Erythroblast (primary cell): Measurements from ENCODE around the gene BICD2.

Experiments used
- DNase-seq, 2 experiments: peaks; one replicate each; lab custom pipeline; 2025; lab: John Stamatoyannopoulos, UW
- GATA1 ChIP-seq: IDR thresholded peaks from 2 replicates; pipeline ENCODE4 v1.6.1; 2011; ENCODE audit warnings: low read depth, mild to moderate bottlenecking, control low read depth, low read length, moderate library complexity
- POLR2A ChIP-seq: IDR thresholded peaks from 2 replicates; pipeline ENCODE4 v1.6.1; 2011; ENCODE audit warnings: mild to moderate bottlenecking, low read length

The BICD2 gene

DNA sequence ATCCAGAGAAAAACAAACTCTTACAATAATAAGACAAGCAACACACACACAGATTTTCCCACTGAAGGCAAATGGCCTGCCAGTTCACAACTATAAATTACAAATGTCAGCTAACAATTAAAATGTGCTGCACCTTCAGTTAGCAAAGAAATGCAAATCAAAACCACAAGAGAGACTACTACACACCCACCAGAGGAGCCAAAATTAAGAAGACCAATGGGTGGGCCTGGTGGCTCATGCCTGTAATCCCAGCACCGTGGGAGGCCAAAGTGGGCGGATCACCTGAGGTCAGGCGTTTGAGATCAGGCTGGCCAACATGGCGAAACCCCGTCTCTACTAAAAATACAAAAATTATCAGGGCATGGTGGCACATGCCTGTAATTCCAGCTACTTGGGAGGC, 79.6 kb downstream of the BICD2 start:
- TF ChIP-seq GATA1 (no peak), POLR2A (no peak)
- no peak for DNase-seq

DNA sequence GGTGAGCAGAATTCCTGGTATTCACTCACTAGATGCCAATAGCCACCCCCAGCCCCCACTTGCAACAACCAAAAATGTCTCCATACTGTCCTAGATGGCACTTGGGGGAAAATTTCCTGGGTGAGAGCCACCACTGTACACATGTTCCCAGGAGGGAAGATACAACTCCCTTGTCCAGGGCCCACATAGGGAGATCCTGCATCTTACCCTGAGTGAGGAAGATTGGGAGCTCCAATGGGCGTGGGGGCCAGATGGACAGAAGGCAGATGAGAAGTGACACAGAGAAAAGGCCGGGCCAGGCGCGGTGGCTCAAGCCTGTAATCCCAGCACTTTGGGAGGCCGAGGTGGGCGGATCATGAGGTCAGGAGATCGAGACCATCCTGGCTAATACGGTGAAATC, 82.4 kb downstream of the BICD2 start:
- TF ChIP-seq POLR2A (no peak), GATA1 (no peak)
- DNase-seq = no peak

DNA sequence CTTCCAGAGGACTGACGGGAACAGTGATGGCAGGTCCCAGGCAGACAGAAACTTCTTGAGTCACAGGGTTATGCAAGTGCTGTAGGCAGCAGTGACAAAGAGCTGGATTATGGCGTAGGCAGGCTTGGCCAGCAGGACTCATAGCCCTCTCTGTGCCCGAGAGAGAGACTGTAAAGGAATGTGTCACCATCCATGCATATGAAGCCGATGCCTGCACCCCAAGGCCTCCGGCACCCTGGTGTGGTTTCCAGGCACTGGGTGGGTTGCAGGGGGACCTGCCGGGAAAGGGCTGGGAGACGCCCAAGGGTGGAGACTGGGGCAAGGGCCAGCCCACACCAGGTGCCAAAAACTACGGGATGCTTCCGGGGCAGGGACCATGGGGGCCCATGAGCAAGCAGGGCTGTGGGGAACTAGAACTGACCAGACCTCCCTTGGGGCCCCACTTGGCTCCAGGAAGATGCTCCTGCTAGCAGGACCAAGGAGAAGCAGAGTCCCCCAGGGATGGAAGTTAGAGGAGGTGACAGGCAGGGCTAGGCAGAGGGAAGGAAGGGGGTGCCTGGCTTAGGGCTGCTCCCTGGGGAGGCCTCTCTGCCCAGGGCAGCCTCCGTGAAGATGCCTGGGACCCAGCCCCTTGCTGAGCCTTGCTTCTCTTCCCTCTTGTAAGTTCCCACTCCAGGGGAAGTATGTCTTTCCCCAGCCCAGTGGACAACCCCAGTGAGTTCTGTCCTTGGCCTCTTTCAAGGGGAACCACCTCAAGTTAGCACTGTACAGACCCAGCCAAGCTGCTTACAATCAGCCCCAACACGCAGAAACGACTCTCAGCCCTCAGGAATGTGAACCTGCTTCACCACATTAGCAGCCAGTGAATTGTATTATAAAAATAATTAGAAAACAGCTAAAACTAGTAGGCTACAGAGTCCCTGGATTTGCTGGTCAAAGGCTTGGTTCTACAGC, 84.2 kb downstream of the BICD2 start:
- no peak for DNase-seq
- TF ChIP-seq GATA1 = no peak

DNA sequence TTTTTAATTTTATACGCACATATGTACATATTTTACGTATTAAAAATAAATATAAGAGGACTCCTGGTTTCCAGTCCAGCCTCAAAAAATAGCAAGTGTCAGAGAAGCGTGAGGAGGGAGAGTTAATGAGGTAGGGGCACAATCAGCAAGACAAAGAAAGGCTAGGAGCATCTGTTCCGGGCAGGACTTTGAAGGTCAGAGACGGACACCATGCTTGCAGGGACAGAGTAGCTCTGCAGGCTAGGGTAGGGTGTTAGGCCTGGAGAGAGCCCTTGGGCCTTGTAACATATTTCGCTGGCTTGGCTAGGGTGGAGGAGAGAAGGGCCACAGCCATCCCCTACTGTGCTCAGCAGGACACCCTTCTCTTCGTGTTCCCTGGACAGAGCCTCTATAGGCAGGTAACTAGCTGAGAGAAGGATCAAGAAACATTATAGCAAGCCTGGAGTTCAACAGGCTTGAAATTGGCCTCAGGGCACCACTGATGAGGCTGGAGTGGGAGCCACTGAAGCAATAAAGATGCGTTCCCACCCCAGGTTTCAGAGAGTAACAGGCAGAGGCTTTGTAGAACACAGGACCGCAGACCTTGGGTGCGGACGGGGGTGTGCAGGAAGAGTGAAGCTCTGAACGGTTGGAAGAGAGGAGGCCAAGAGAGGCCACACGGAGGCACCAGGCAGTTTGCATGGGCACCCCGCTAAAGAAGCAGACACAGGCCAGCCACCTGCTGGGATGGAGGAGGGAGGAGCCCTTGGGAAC, 85.0 kb downstream of the BICD2 start:
- TF ChIP-seq POLR2A = no peak
- TF ChIP-seq GATA1 = no peak
- no peak for DNase-seq

DNA sequence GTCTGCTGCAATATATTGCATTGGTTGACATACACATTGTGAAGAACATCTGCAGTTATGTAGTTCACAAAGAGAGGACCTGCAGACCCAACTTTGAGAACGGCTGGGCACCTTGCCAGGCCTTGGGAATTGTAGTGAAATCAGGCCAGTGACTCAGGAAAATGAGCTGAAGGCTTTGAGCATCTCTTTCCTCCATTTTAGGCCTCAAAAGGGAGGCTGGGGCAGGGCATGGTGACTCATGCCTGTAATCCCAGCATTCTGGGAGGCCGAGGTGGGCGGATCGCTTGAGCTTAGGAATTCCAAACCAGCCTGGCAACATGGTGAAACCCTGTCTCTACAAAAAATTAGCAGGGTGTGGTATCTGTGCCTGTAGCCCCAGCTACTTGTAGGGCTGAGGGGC, 93.3 kb downstream of the BICD2 start:
- DNase-seq = peak; percentile 38 to 58

DNA sequence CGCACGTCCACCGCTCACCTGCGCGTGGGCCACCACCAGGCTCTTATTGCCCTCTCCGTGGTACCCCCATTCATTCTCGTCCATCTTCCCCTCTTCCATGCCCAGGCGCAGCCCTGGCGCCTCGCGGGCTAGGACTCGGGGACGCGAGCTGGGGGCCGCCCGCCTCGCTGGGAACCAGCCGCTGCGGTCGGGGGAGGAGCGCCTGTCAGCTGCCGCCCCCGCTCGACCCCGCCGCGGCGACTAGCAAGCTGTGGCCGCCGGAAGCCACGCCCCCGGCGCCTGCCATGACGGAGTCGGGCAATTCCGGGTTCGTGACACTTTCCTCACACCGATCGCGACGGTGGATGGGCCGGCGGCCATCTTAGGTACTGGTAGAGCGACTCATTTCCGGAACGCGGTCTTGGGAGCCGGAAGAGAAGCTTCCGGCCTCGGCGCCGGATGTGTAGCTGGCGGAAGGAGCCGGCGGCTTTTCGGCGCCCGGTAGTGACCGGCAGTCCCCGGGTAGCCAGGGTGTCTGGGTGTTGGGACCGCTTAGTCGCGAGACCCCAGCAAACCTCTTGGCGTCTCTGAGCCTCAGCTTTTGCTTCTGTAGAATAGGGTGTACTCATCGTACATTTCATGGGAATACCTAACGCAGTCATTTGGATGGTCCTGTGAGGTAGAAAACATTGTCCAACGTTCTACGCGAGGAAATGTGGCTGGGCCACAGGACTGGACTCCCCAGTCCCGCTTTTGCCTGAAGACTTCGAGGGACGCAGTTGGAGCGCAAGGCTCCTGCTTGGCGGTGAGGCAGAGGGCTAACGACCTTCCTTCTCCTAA, 94.5 kb downstream of the BICD2 start, which contains the start of gene IPPK:
IPPK (minus strand) TSS at position 242 of the 819 bp plus-strand sequence; CDS start at position 99, 143 bp downstream.
- peak; percentile 98 to 99 for DNase-seq
- TF ChIP-seq POLR2A (peak; percentile 97), GATA1 (no peak)

More for the DNA sequence above, 93.3 kb downstream of the BICD2 start:
- no peak for TF ChIP-seq GATA1
- TF ChIP-seq POLR2A = no peak

DNA sequence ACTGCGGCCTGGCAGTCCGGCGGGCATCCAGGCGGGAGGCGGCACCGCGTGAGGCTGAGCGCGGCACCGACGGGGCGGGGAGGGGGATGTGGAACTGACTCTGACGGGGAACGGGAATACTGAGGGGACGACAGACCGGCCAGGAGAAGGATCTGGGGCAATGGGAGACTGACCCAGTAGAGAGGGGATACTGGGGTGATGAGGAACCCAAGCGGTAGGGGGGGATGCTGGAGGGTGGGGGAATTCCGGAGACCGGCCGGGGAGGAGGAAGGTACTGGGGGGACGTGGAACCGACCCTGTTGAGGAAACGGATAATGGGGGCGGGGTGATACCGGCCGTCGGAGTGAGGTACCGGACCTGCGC, 95.1 kb downstream of the BICD2 start:
- peak; percentile 50 to 58 for DNase-seq
- TF ChIP-seq POLR2A (no peak), GATA1 (no peak)

DNA sequence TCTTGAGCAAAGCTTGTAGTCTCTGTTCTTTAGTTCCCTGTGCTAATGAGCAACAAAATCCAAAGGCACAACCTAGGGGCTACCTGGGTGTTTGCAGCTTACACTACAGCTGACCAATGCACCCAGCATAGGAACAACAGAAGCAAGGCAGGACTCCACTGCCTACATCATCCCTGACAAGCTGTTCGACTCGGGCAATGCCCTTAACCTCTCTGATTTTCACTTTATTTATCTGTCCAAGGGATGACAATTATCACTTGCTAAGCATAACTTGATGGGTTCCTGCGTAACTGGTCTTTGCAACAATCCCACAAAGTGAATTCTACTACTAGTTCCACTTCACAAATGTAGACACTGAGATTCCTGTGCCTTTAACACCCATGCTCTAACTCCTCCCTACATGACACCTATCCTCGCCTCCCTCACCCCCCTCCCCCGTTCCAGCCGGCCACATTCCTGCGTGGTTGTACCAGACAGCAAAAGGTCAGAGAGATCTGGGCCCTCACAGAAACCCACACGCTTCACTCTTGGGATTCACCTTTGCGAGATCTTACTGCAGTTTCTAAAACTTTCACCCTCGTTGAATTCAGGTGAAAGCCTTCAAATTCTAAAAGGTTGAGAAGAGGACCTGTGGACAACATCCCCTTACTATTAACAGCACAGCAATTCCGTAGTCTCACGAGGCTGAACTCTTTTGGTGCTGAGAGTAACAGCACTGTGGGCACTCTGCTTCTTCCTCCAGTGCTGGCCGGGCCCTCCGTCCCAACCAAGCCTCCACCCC, 95.7 kb downstream of the BICD2 start:
- no peak for TF ChIP-seq GATA1
- no peak for TF ChIP-seq POLR2A

DNA sequence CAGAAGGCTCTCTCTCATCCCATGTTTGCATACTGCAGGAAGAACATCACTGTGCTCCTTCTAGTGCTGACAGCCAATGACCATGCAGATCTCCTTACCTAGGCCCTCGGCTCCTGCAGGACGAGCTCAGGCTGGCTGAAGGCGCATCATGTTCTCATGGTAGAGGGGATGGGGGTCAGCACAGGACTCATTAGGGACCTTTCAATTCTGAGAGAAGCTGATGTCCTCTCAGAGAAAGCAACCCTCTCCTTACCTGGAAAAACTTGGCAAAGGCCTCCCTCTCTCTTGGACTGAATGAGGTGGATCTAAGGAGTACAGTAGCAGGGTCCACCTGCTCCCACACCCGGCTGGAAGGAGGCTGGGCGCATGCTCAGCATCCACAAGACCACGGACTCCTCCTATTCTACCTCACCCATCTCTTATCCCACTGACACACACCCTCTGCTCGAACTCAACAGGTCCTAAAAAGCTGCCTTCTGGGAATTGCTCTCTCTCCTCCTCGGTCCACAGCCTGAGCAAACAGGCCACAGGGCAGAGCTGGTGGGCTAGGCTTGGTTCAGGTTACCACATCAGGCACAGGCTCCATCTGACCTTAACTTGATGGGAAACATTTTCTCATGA, 97.6 kb downstream of the BICD2 start:
- DNase-seq = no peak
- no peak for TF ChIP-seq POLR2A

More for the DNA sequence above, 95.7 kb downstream of the BICD2 start:
- peak; percentile 42 to 50 for DNase-seq

DNA sequence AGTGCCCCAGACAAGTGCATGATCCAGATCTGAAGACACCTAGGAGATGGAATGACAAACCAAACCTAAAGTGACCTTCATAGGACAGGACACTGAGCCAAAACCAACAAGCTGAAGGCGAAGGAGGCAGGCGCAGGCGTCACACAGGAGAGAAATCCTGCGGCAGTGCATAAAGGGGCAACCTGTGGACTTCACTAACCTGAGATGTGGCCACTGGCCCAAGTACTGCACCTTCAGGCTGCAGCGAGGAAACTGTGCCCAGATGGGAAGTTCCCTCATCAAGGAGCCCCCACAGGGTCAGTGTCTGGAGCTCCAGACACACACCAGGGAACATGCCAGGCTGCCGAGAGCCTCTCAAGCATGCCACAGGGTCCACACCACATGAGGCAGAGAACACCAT, 98.4 kb downstream of the BICD2 start:
- no peak for TF ChIP-seq GATA1
- TF ChIP-seq POLR2A = no peak
- no peak for DNase-seq

DNA sequence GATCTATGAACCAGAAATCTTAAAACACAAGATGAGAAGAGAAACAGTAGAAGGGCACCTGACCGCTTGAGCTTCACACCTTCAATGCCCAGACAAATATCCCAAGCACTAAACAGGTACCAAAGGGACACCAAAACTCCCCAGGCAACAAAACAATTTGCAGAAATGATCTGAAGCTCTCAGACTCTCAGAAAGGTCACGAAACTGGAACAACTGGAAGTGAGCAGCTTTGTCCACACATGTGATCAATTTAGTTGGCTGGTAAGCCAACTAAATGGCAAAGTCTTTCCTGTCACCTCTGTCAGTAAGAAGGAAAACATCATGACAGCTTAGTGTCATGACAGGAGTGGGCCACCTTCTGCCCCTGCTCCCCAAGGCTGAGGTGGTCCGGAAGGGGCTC, 98.8 kb downstream of the BICD2 start:
- DNase-seq = no peak
- no peak for TF ChIP-seq POLR2A
- no peak for TF ChIP-seq GATA1

DNA sequence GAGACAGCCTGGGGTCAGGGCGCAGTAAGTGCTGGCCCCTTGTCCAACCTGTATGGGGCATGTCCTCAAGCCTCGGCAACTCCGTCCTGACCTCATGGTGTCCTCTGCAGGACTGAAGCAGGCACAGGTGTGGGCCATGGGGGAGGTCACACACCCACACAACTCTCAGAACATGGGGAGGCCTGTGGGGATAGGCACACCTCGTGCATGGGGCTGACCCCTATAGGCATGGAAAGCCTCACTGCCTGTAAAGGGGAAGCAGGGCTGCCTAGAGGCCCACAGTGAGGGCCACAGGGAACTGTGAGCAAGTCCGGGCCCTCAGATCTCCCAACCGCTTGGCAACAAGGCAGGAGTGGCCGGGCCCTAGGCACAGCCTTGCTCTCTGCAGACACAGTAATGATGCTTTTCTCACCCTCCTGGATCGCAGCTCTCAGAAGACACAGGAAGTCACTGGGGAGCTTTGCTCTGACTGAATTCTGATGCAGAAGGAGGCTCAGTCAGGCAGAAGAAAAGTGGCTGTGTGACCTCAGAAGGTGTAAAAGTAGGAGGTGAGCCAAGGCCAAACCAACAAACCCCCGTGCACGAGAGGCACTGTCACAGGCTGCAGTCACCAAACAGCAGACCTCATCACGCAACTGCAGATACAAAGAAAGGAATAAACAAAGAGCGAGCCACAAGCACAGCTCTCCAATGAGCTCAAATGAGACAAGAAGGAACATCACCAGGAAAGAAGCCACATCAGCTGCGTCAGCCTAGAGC, 100.1 kb downstream of the BICD2 start:
- no peak for TF ChIP-seq POLR2A
- TF ChIP-seq GATA1 = no peak
- no peak for DNase-seq
